IPS DF 4.7 (cell line): ENCODE measurements around the gene ZNF726.
"Not testable (repeated sequence)": the region's sequence is repeated elsewhere in the genome, so short reads cannot be mapped to it uniquely, and the experiment has no call there.

Experiments
- DNase-seq: peaks from one replicate; pipeline ENCODE4 v3.0.0-alpha.2; 2013; ENCODE audit warnings: low spot score; ENCODE audit errors: extremely low read depth

The ZNF726 gene

GRCh38 chr19:23943411-23943810 is 28.7 kb downstream of the ZNF726 start:
- no peak for DNase-seq

GRCh38 chr19:23946569-23946968 is 31.9 kb downstream of the ZNF726 start:
- no peak for DNase-seq

- DNase-seq = no peak
These were observed 34.9 kb downstream of the ZNF726 start for GRCh38 chr19:23949611-23950010.

- no peak for DNase-seq
These were observed 41.4 kb downstream of the ZNF726 start for GRCh38 chr19:23956051-23956450.

GRCh38 chr19:23957660-23958281 is 43.1 kb downstream of the ZNF726 start:
- no peak for DNase-seq

- not testable (repeated sequence) for DNase-seq
These were observed 48.7 kb downstream of the ZNF726 start for GRCh38 chr19:23963396-23963795.

- not testable (repeated sequence) for DNase-seq
These were observed 49.2 kb downstream of the ZNF726 start for GRCh38 chr19:23963881-23964280.

GRCh38 chr19:23964334-23964733 is 49.6 kb downstream of the ZNF726 start:
- not testable (repeated sequence) for DNase-seq

- DNase-seq = no peak
These were observed 54.9 kb downstream of the ZNF726 start for GRCh38 chr19:23969630-23970029.

GRCh38 chr19:23971598-23971997 is 56.9 kb downstream of the ZNF726 start:
- no peak for DNase-seq

GRCh38 chr19:23972161-23972560 is 57.5 kb downstream of the ZNF726 start:
- no peak for DNase-seq

- DNase-seq = no peak
These were observed 60.3 kb downstream of the ZNF726 start for GRCh38 chr19:23974941-23975340.

- not testable (repeated sequence) for DNase-seq
These were observed 61.9 kb downstream of the ZNF726 start for GRCh38 chr19:23976631-23977030.

- DNase-seq = not testable (repeated sequence)
These were observed 62.6 kb downstream of the ZNF726 start for GRCh38 chr19:23977256-23977655.

GRCh38 chr19:23978068-23978467 is 63.4 kb downstream of the ZNF726 start:
- DNase-seq = no peak

- no peak for DNase-seq
These were observed 66.1 kb downstream of the ZNF726 start for GRCh38 chr19:23980805-23981204.

- no peak for DNase-seq
These were observed 67.2 kb downstream of the ZNF726 start for GRCh38 chr19:23981863-23982262.

- DNase-seq = no peak
These were observed 68.7 kb downstream of the ZNF726 start for GRCh38 chr19:23983406-23983805.
